Activated B cell treated with CpG ODN at 0.5 μM for 24 hours (primary cell): ENCODE data around the gene SDHC. TPM values are rescaled to one million over a fixed set of nuclear protein-coding genes. Genes with fewer than 3 reads are reported as not detected.
"Not testable (repeated sequence)": the region's sequence is repeated elsewhere in the genome, so short reads cannot be mapped to it uniquely, and the experiment has no call there.

ENCODE experiments used
- ATAC-seq: fragments of 200-7000 bp; cut with Tn5 transposase; one replicate; pipeline ENCODE4 v1.10.0; 2021; ENCODE audit warnings: low read depth, mild to moderate bottlenecking, moderate library complexity
- CTCF ChIA-PET: fragments of 350-600 bp; sonication (Branson Sonifier 250); formaldehyde crosslinking; loops from one replicate; lab custom pipeline; 2021; ENCODE audit warnings: antibody characterized with exemption; lab: Charles Lee
- POLR2A ChIA-PET: fragments of 350-600 bp; sonication (Branson Sonifier 250); formaldehyde crosslinking; loops from one replicate; lab custom pipeline; 2021; ENCODE audit warnings: antibody characterized with exemption; lab: Charles Lee
- DNase-seq: peaks from one replicate; pipeline ENCODE4 v3.0.0; 2022
- H3K27ac Mint-ChIP-seq: one replicate; pipeline ENCODE4 v1.8.0; 2020; ENCODE audit warnings: mixed read lengths
- H3K27me3 Mint-ChIP-seq: one replicate; pipeline ENCODE4 v1.8.0; 2021; ENCODE audit warnings: mixed read lengths
- H3K36me3 Mint-ChIP-seq: one replicate; pipeline ENCODE4 v1.8.0; 2021; ENCODE audit warnings: low read depth, mixed read lengths
- H3K4me1 Mint-ChIP-seq: one replicate; pipeline ENCODE4 v1.8.0; 2021; ENCODE audit warnings: mixed read lengths
- H3K4me3 Mint-ChIP-seq: one replicate; pipeline ENCODE4 v1.8.0; 2020; ENCODE audit warnings: mild to moderate bottlenecking, mixed read lengths
- H3K9me3 Mint-ChIP-seq: one replicate; pipeline ENCODE4 v1.8.0; 2020; ENCODE audit warnings: mixed read lengths
- intact Hi-C: fragments of 100-400 bp; cut with micrococcal nuclease; formaldehyde crosslinking; loops from one replicate; pipeline ENCODE4 v1.15.1; 2024
- total RNA-seq: library from RNA; stranded (reverse); gene quantifications from 2 replicates; pipeline ENCODE4 v1.2.3, GENCODE V29; 2022
- TF ChIP-seq, protein P1 (sequence below): fragments of 200-600 bp; IDR thresholded peaks from one replicate; pipeline ENCODE4 v1.8.0; 2022; ENCODE audit warnings: antibody characterized with exemption, mild to moderate bottlenecking

SDHC gene
- total RNA-seq, 1 donor from 2014 or later: 160 TPM

DNA sequence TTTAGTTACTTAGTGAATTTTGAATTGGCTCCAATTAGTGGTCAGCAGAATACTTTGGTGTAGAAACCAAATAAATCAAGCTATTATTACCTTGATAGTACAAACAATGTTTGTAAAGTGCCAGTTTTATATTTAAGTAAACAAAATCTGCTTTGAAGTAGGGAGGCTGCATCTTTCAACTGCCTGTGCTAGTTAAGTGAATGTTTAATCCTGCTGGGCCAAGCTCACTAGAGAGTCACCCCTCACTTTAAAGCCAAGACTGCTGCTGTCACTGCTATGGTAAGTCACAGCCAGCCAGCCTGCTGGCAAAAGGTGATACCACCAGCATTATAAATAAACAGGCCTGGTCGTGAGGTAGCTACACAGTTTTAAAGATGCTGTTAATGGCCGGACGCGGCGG is 63.8 kb downstream of the SDHC start:
- intact Hi-C loops: no loop called here
- H3K36me3 Mint-ChIP-seq: no peaks in the 10 kb centered on the region
- no peak overlapping the region for H3K27ac Mint-ChIP-seq
- ATAC-seq (no peak), DNase-seq (no peak)
- TF ChIP-seq, protein P1, sequence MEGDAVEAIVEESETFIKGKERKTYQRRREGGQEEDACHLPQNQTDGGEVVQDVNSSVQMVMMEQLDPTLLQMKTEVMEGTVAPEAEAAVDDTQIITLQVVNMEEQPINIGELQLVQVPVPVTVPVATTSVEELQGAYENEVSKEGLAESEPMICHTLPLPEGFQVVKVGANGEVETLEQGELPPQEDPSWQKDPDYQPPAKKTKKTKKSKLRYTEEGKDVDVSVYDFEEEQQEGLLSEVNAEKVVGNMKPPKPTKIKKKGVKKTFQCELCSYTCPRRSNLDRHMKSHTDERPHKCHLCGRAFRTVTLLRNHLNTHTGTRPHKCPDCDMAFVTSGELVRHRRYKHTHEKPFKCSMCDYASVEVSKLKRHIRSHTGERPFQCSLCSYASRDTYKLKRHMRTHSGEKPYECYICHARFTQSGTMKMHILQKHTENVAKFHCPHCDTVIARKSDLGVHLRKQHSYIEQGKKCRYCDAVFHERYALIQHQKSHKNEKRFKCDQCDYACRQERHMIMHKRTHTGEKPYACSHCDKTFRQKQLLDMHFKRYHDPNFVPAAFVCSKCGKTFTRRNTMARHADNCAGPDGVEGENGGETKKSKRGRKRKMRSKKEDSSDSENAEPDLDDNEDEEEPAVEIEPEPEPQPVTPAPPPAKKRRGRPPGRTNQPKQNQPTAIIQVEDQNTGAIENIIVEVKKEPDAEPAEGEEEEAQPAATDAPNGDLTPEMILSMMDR: no peak
- no peaks in the 10 kb centered on the region for H3K27me3 Mint-ChIP-seq
- ChIA-PET CTCF (no interaction called here), POLR2A (no interaction called here)
- H3K4me1 Mint-ChIP-seq: no peaks in the 10 kb centered on the region
- no peak overlapping the region for H3K4me3 Mint-ChIP-seq
- no peaks in the 10 kb centered on the region for H3K9me3 Mint-ChIP-seq

DNA sequence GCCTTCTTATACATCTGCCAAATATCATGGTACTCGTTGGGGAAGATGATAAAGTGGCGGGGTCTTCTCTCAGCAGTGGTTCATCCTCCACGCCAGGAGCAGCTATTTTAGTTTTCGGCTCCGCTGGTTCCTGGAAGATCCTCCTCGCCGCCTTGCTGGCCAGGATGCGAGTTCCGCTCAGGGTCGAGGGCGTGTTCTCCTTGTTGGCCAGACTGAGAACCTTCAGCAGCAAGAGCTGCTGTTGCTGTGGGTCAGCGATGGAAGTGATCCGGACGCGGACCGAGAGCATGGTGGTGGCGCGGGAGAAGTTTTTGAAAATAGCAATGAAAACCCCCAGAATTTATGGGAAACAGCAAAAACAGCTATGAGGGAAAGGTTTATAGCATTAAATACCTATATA is 64.9 kb downstream of the SDHC start:
- Mint-ChIP-seq H3K9me3 (no peaks in the 10 kb centered on the region), H3K4me1 (no peaks in the 10 kb centered on the region), H3K4me3 (no peak overlapping the region), H3K27ac (no peak overlapping the region), H3K27me3 (no peaks in the 10 kb centered on the region), H3K36me3 (no peaks in the 10 kb centered on the region)
- DNase-seq (no peak), ATAC-seq (no peak)
- TF ChIP-seq, protein P1: no peak
- CTCF ChIA-PET: no interaction called here
- POLR2A ChIA-PET: no interaction called here
- intact Hi-C loops: no loop called here

DNA sequence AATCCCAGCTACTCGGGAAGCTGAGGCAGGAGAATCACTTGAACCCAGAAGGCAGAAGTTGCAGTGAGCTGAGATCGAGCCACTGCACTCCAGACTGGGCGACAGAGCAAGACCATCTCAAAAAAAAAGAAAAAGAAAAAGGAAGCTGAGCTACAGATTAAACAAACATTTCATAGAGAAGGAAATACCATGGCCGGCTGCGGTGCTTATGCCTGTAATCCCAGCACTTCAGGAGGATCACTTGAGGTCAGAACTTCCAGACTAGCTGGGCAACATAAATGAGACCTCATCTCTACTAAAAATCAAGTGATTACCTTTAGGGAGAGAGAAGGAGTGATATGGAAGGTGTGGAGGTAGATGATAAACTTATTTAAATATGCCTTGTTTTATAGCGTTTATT is 67.5 kb downstream of the SDHC start:
- TF ChIP-seq, protein P1: no peak
- no peaks in the 10 kb centered on the region for H3K27me3 Mint-ChIP-seq
- no peaks in the 10 kb centered on the region for H3K9me3 Mint-ChIP-seq
- intact Hi-C loops: loop anchor here (1.0 to 5.0 kb wide), 6 partner anchors 154 to 384 kb away; no protein-coding TSS in a partner anchor
- no peak for ATAC-seq
- ChIA-PET POLR2A (interaction anchor here (0.6 to 1.7 kb wide), 5 partner anchors 9 to 204 kb away, joined by 3 to 7 read pairs (median 3); partner anchors contain the start of genes NDUFS2 and SDHC), CTCF (interaction anchor here (0.6 to 3.7 kb wide), 31 partner anchors 9 to 385 kb away, joined by 3 to 26 read pairs (median 4); partner anchors contain the start of genes CFAP126, DUSP12, NDUFS2 and NECTIN4)
- peaks cover 5% of the 10 kb centered on the region for H3K4me1 Mint-ChIP-seq
- no peak overlapping the region for H3K4me3 Mint-ChIP-seq
- no peak overlapping the region for H3K27ac Mint-ChIP-seq
- H3K36me3 Mint-ChIP-seq: no peaks in the 10 kb centered on the region
- DNase-seq: no peak

DNA sequence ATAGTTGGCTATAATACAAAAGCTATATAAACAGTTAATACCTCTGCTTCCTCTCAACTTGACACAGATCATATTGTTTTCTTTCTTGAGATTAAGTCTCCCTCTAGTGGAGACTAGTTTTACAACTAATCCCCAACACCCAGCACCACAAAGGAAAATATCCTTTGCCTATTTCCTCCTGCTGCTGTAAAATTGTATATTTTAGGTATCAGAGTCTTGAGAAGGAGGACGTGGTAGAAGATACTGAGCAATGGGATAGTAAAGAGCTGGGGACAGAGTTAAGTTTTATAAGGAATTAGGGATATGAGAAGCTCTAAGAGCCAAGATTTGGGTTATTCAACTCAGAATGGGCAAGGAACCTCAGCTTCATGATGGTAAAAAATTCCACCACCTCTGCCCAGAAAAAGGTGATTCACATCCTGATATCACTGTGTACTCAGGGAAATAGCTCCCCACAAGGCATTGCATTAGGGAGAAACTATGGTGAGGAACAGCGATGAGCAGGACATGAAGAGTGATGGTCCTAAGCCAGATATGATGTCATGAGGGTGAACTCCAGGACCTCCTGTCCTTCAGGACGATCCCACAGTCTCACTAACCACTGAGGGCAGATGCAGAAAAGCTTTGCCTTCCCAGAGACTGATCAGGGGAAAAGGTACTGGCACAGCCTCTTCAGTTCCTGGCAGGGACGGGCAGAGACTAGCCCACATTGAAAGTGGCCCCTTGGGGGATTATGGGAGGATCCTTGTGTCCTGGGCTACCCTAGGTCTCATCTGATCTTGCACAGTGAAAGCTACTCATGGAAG is 68.2 kb downstream of the SDHC start:
- ChIA-PET POLR2A (interaction anchor here (0.6 to 1.7 kb wide), 5 partner anchors 8 to 205 kb away, joined by 3 to 7 read pairs (median 3); partner anchors contain the start of genes NDUFS2 and SDHC), CTCF (interaction anchor here (0.6 to 3.7 kb wide), 29 partner anchors 8 to 385 kb away, joined by 3 to 26 read pairs (median 5); partner anchors contain the start of genes CFAP126, DUSP12, NDUFS2 and NECTIN4)
- no peak for DNase-seq
- no peak overlapping the region for H3K27ac Mint-ChIP-seq
- H3K9me3 Mint-ChIP-seq: no peaks in the 10 kb centered on the region
- no peaks in the 10 kb centered on the region for H3K36me3 Mint-ChIP-seq
- H3K4me1 Mint-ChIP-seq: peaks cover 7% of the 10 kb centered on the region
- TF ChIP-seq, protein P1: no peak
- no peak overlapping the region for H3K4me3 Mint-ChIP-seq
- peak; percentile 90 for ATAC-seq
- intact Hi-C loops: loop anchor here (1.0 to 5.0 kb wide), 6 partner anchors 155 to 385 kb away; no protein-coding TSS in a partner anchor
- H3K27me3 Mint-ChIP-seq: no peaks in the 10 kb centered on the region

DNA sequence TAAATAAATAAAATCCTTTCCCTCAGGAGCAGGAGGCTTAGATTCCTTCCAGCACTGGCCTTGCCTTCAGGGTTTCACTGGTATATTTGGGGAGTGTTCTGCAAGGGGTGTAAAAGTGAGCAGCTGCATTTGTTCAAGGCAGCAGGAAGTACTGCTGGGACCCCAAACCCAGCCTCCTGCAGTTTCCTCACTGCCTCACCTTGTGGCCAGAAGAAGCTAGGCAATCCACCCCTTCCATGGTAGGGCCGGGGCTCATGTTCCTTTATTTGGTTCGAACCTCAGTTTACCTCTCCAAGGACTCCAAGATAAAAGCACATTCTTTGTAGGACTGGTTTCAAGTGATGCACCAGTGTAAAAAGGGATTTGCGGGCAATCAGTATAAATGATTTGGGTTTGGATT is 74.5 kb downstream of the SDHC start:
- intact Hi-C loops: loop anchor here (1.0 kb wide), 1 partner anchor 34 kb away; no protein-coding TSS in a partner anchor
- H3K36me3 Mint-ChIP-seq: peaks cover 2% of the 10 kb centered on the region
- no peaks in the 10 kb centered on the region for H3K9me3 Mint-ChIP-seq
- ATAC-seq (no peak), DNase-seq (no peak)
- H3K27me3 Mint-ChIP-seq: no peaks in the 10 kb centered on the region
- no peak overlapping the region for H3K4me3 Mint-ChIP-seq
- POLR2A ChIA-PET: interaction anchor here (1.3 to 2.8 kb wide), 3 partner anchors 11 to 206 kb away, joined by 3 to 15 read pairs (median 14); partner anchors contain the start of gene NDUFS2
- TF ChIP-seq, protein P1: no peak
- H3K27ac Mint-ChIP-seq: peak overlapping the region; percentile 18
- CTCF ChIA-PET: interaction anchor here (0.8 to 1.5 kb wide), 2 partner anchors 163 to 197 kb away, joined by 3 to 6 read pairs; partner anchors contain the start of gene TOMM40L
- H3K4me1 Mint-ChIP-seq: peaks cover 17% of the 10 kb centered on the region

DNA sequence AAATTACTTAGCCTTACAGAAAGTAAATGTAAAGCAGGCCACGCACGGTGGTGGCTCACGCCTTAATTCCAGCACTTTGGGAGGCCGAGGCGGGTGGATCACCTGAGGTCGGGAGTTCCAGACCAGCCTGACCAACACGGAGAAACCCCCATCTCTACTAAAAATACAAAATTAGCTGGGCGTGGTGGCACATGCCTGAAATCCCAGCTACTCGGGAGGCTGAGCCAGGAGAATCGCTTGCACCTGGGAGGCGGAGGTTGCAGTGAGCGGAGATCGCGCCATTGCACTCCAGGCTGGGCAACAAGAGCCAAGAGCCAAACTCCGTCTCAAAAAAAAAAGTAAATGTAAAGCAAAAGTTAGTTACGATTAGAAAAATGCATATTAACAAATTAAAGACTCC is 75.0 kb downstream of the SDHC start:
- H3K36me3 Mint-ChIP-seq, DNase-seq, H3K27me3 Mint-ChIP-seq, ATAC-seq, H3K9me3 Mint-ChIP-seq: not testable (repeated sequence)
- CTCF ChIA-PET: interaction anchor here (0.8 to 1.5 kb wide), 2 partner anchors 11 to 198 kb away, joined by 4 to 6 read pairs; no protein-coding TSS in a partner anchor
- H3K4me1 Mint-ChIP-seq: peaks cover 17% of the 10 kb centered on the region
- intact Hi-C loops: loop anchor here (1.0 kb wide), 1 partner anchor 33 kb away; no protein-coding TSS in a partner anchor
- H3K4me3 Mint-ChIP-seq: peak overlapping the region; percentile 89
- POLR2A ChIA-PET: interaction anchor here (0.6 to 2.8 kb wide), 10 partner anchors 11 to 300 kb away, joined by 3 to 15 read pairs (median 4); partner anchors contain the start of genes DEDD, NDUFS2, NECTIN4 and NIT1
- peak overlapping the region; percentile 90 for H3K27ac Mint-ChIP-seq
